22Rv1 (cell line): Measurements from ENCODE around the gene KCNG2.

Experiments
- CTCF ChIP-seq: fragments of 450-650 bp; IDR thresholded peaks from 2 replicates; pipeline ENCODE4 v1.5.1; 2017; ENCODE audit warnings: mild to moderate bottlenecking
- ZFX ChIP-seq: fragments of 450-650 bp; IDR thresholded peaks from 2 replicates; pipeline ENCODE4 v1.6.1; 2017; ENCODE audit warnings: antibody characterized with exemption, borderline replicate concordance

- TF ChIP-seq CTCF (no peak), ZFX (no peak)
Observed at GRCh38 chr18:79863161-79864005, 65.6 kb downstream of the KCNG2 start.
